ENCODE measurements around the gene SLC9A5.

The SLC9A5 gene

DNA sequence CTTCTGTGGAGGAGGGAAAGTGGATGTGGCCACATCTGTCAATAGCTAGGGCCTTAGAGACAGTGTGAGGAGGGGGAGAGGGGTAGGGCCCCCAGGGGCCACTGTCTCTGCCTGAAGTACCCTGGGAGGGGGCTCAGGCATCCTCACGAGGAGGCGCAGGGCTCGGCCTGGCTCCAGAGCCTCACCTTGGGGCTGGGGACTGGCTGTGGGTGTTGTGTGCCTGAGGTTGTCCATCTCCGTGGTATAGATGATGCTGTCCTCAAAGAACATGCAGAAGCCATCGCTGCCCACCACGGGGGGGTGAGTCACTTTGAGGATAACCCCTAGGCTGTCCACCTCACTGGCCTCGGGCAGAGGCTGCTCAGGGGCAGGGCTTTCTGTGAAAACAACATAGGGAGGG is 42.7 kb downstream of the SLC9A5 start:
- Histone ChIP-seq H3K4me1 (ENCODE audit: control insufficient read depth in 1 of 2, insufficient read depth in 2 of 2, low read length in 2 of 2) (no peaks in the 10 kb centered on the region), H3K4ac (ENCODE audit: low read depth, low read length) (no peak overlapping the region), H3K4me2 (ENCODE audit: low read length) (no peak overlapping the region), H2BK120ac (ENCODE audit: insufficient read depth, low read length, poor library complexity) (no peak overlapping the region), H3K36me3 (ENCODE audit: control insufficient read depth in 1 of 2, insufficient read depth in 2 of 2, low read length in 2 of 2) (no peaks in the 10 kb centered on the region), H3K27ac (ENCODE audit: low read depth, low read length) (no peak overlapping the region), H2AK5ac (ENCODE audit: low read length) (no peak overlapping the region), H2AFZ (ENCODE audit: insufficient read depth, low read length, poor library complexity) (no peak overlapping the region), H3K4me3 (ENCODE audit: low read depth, low read length) (no peak overlapping the region), H2BK12ac (ENCODE audit: low read length) (no peak overlapping the region), H4K91ac (ENCODE audit: low read depth, low read length) (no peak overlapping the region), H3K9me3 (ENCODE audit: insufficient read depth, low read depth, low read length) (peaks cover 7% of the 10 kb centered on the region), H3K9ac (ENCODE audit: low read length) (no peak overlapping the region), H3K79me2 (ENCODE audit: control insufficient read depth, insufficient read depth, low read length, poor library complexity) (no peaks in the 10 kb centered on the region), H3K23ac (ENCODE audit: low read length) (no peak overlapping the region), H3K27me3 (ENCODE audit: insufficient read depth, low read length) (no peaks in the 10 kb centered on the region), H4K8ac (ENCODE audit: low read depth, low read length) (no peak overlapping the region), H4K12ac (ENCODE audit: low read depth, low read length) (no peak overlapping the region), H3K14ac (ENCODE audit: low read length) (no peak overlapping the region), H3K79me1 (ENCODE audit: low read length) (no peaks in the 10 kb centered on the region), H2BK5ac (ENCODE audit: low read depth, low read length, poor library complexity) (no peak overlapping the region), H3K18ac (ENCODE audit: low read length) (no peak overlapping the region)
- no peak for DNase-seq
- WGBS (ENCODE audit: extremely low coverage, insufficient coverage, insufficient read length): no CpG with 5 or more reads among the region's 7 CpGs

GRCh38 chr16:67294171-67294757 is 45.5 kb downstream of the SLC9A5 start:
- Histone ChIP-seq H2AFZ (ENCODE audit: insufficient read depth, low read length, poor library complexity) (no peak overlapping the region), H3K23ac (ENCODE audit: low read length) (no peak overlapping the region), H3K4ac (ENCODE audit: low read depth, low read length) (no peak overlapping the region), H3K18ac (ENCODE audit: low read length) (no peak overlapping the region), H4K8ac (ENCODE audit: low read depth, low read length) (no peak overlapping the region), H2BK120ac (ENCODE audit: insufficient read depth, low read length, poor library complexity) (no peak overlapping the region), H3K4me2 (ENCODE audit: low read length) (no peak overlapping the region), H3K27me3 (ENCODE audit: insufficient read depth, low read length) (no peaks in the 10 kb centered on the region), H3K9ac (ENCODE audit: low read length) (no peak overlapping the region), H3K27ac (ENCODE audit: low read depth, low read length) (no peak overlapping the region), H4K12ac (ENCODE audit: low read depth, low read length) (no peak overlapping the region), H3K79me2 (ENCODE audit: control insufficient read depth, insufficient read depth, low read length, poor library complexity) (no peaks in the 10 kb centered on the region), H2BK12ac (ENCODE audit: low read length) (no peak overlapping the region), H2AK5ac (ENCODE audit: low read length) (no peak overlapping the region), H3K14ac (ENCODE audit: low read length) (no peak overlapping the region), H3K4me1 (ENCODE audit: control insufficient read depth in 1 of 2, insufficient read depth in 2 of 2, low read length in 2 of 2) (no peaks in the 10 kb centered on the region), H2BK5ac (ENCODE audit: low read depth, low read length, poor library complexity) (no peak overlapping the region), H3K9me3 (ENCODE audit: insufficient read depth, low read depth, low read length) (peaks cover 7% of the 10 kb centered on the region), H3K36me3 (ENCODE audit: control insufficient read depth in 1 of 2, insufficient read depth in 2 of 2, low read length in 2 of 2) (no peaks in the 10 kb centered on the region), H3K79me1 (ENCODE audit: low read length) (no peaks in the 10 kb centered on the region), H3K4me3 (ENCODE audit: low read depth, low read length) (no peak overlapping the region), H4K91ac (ENCODE audit: low read depth, low read length) (no peak overlapping the region)
- no CpG with 5 or more reads among the region's 4 CpGs for WGBS (ENCODE audit: extremely low coverage, insufficient coverage, insufficient read length)
- DNase-seq: no peak

GRCh38 chr16:67294938-67295361 is 46.2 kb downstream of the SLC9A5 start:
- no CpG with 5 or more reads among the region's 7 CpGs for WGBS (ENCODE audit: extremely low coverage, insufficient coverage, insufficient read length)

DNA sequence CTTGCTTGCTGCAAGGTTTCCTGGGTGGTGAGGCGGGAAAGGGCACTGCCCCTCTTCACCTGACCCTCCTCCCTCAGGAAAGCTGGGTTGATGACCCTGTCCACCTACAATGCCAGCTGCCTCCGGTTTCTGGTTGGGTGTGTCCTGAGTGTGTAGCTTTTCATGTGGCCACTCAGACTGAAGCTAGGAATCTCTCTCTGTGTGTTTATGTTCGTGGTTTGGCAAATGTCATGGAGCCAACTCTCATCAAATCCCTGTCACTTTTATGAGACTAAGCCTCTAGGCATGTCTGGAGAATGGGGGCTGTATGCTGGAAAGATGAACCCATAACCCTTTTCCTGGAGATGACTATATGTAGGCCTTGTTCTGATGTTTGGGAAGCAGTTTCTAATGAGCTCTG is 47.6 kb downstream of the SLC9A5 start:
- Histone ChIP-seq H3K27me3 (ENCODE audit: insufficient read depth, low read length) (no peaks in the 10 kb centered on the region), H3K4me1 (ENCODE audit: control insufficient read depth in 1 of 2, insufficient read depth in 2 of 2, low read length in 2 of 2) (no peaks in the 10 kb centered on the region), H3K9ac (ENCODE audit: low read length) (no peak overlapping the region), H2BK5ac (ENCODE audit: low read depth, low read length, poor library complexity) (no peak overlapping the region), H2AFZ (ENCODE audit: insufficient read depth, low read length, poor library complexity) (no peak overlapping the region), H4K12ac (ENCODE audit: low read depth, low read length) (no peak overlapping the region), H3K4me2 (ENCODE audit: low read length) (no peak overlapping the region), H3K14ac (ENCODE audit: low read length) (no peak overlapping the region), H4K8ac (ENCODE audit: low read depth, low read length) (no peak overlapping the region), H2AK5ac (ENCODE audit: low read length) (no peak overlapping the region), H4K91ac (ENCODE audit: low read depth, low read length) (no peak overlapping the region), H3K27ac (ENCODE audit: low read depth, low read length) (no peak overlapping the region), H3K18ac (ENCODE audit: low read length) (no peak overlapping the region), H2BK12ac (ENCODE audit: low read length) (no peak overlapping the region), H3K36me3 (ENCODE audit: control insufficient read depth in 1 of 2, insufficient read depth in 2 of 2, low read length in 2 of 2) (no peaks in the 10 kb centered on the region), H3K9me3 (ENCODE audit: insufficient read depth, low read depth, low read length) (peaks cover 7% of the 10 kb centered on the region), H3K4ac (ENCODE audit: low read depth, low read length) (no peak overlapping the region), H3K79me2 (ENCODE audit: control insufficient read depth, insufficient read depth, low read length, poor library complexity) (no peaks in the 10 kb centered on the region), H3K79me1 (ENCODE audit: low read length) (no peaks in the 10 kb centered on the region), H3K23ac (ENCODE audit: low read length) (no peak overlapping the region), H2BK120ac (ENCODE audit: insufficient read depth, low read length, poor library complexity) (no peak overlapping the region), H3K4me3 (ENCODE audit: low read depth, low read length) (no peak overlapping the region)
- WGBS (ENCODE audit: extremely low coverage, insufficient coverage, insufficient read length): no CpG with 5 or more reads among the region's 3 CpGs
- DNase-seq: no peak

More at GRCh38 chr16:67294938-67295361, 46.2 kb downstream of the SLC9A5 start:
- Histone ChIP-seq H4K8ac (ENCODE audit: low read depth, low read length) (no peak overlapping the region), H3K4ac (ENCODE audit: low read depth, low read length) (no peak overlapping the region), H3K79me2 (ENCODE audit: control insufficient read depth, insufficient read depth, low read length, poor library complexity) (no peaks in the 10 kb centered on the region), H3K79me1 (ENCODE audit: low read length) (no peaks in the 10 kb centered on the region), H3K4me1 (ENCODE audit: control insufficient read depth in 1 of 2, insufficient read depth in 2 of 2, low read length in 2 of 2) (no peaks in the 10 kb centered on the region), H3K4me3 (ENCODE audit: low read depth, low read length) (no peak overlapping the region), H2BK5ac (ENCODE audit: low read depth, low read length, poor library complexity) (no peak overlapping the region), H3K4me2 (ENCODE audit: low read length) (no peak overlapping the region), H3K27me3 (ENCODE audit: insufficient read depth, low read length) (no peaks in the 10 kb centered on the region), H3K18ac (ENCODE audit: low read length) (no peak overlapping the region), H3K36me3 (ENCODE audit: control insufficient read depth in 1 of 2, insufficient read depth in 2 of 2, low read length in 2 of 2) (no peaks in the 10 kb centered on the region), H4K12ac (ENCODE audit: low read depth, low read length) (no peak overlapping the region), H2AFZ (ENCODE audit: insufficient read depth, low read length, poor library complexity) (no peak overlapping the region), H4K91ac (ENCODE audit: low read depth, low read length) (no peak overlapping the region), H3K27ac (ENCODE audit: low read depth, low read length) (no peak overlapping the region), H3K23ac (ENCODE audit: low read length) (no peak overlapping the region), H2BK120ac (ENCODE audit: insufficient read depth, low read length, poor library complexity) (no peak overlapping the region), H3K9me3 (ENCODE audit: insufficient read depth, low read depth, low read length) (peaks cover 7% of the 10 kb centered on the region), H2BK12ac (ENCODE audit: low read length) (no peak overlapping the region), H3K14ac (ENCODE audit: low read length) (no peak overlapping the region), H2AK5ac (ENCODE audit: low read length) (no peak overlapping the region), H3K9ac (ENCODE audit: low read length) (no peak overlapping the region)
- no peak for DNase-seq
